Trophoblast cell (in vitro differentiated cells and primary cell): Measurements from ENCODE around the gene TWF2.

Experiments used
- DNase-seq, 2 donors: peaks; one replicate each; pipeline ENCODE4 v3.0.0-alpha.2; 2016
- H2AFZ ChIP-seq: 2 replicates; pipeline ENCODE4 v1.6.1; 2013; ENCODE audit warnings: low read length, moderate library complexity, mild to moderate bottlenecking; ENCODE audit not compliant: insufficient read depth, poor library complexity
- H2AK5ac ChIP-seq: 2 replicates; pipeline ENCODE4 v1.6.1; 2013; ENCODE audit warnings: mild to moderate bottlenecking, low read length
- H2BK120ac ChIP-seq: 2 replicates; pipeline ENCODE4 v1.6.1; 2013; ENCODE audit warnings: low read length, mild to moderate bottlenecking, moderate library complexity; ENCODE audit not compliant: insufficient read depth, poor library complexity
- H2BK12ac ChIP-seq: 2 replicates; pipeline ENCODE4 v1.6.1; 2013; ENCODE audit warnings: mild to moderate bottlenecking, low read length, moderate library complexity
- H2BK5ac ChIP-seq: 2 replicates; pipeline ENCODE4 v1.6.1; 2013; ENCODE audit warnings: low read length, low read depth, moderate library complexity, mild to moderate bottlenecking; ENCODE audit not compliant: poor library complexity
- H3K14ac ChIP-seq: 2 replicates; pipeline ENCODE4 v1.6.1; 2013; ENCODE audit warnings: mild to moderate bottlenecking, low read length
- H3K18ac ChIP-seq: 2 replicates; pipeline ENCODE4 v1.6.1; 2013; ENCODE audit warnings: mild to moderate bottlenecking, low read length
- H3K23ac ChIP-seq: 2 replicates; pipeline ENCODE4 v1.6.1; 2013; ENCODE audit warnings: low read length
- H3K27ac ChIP-seq: 2 replicates; pipeline ENCODE4 v1.5.1; 2013; ENCODE audit warnings: low read depth, mild to moderate bottlenecking, inconsistent platforms, low read length, moderate library complexity
- H3K27me3 ChIP-seq: 2 replicates; pipeline ENCODE4 v1.6.1; 2013; ENCODE audit warnings: inconsistent platforms, mild to moderate bottlenecking, low read length, moderate library complexity; ENCODE audit not compliant: insufficient read depth
- H3K36me3 ChIP-seq, 2 experiments: 1 replicate in 1 of 2; 2 replicates in 1 of 2; pipeline ENCODE4 v1.6.1; 2013; ENCODE audit warnings: low read length in 2 of 2, mild to moderate bottlenecking in 2 of 2, moderate library complexity in 1 of 2; ENCODE audit not compliant: insufficient read depth in 2 of 2, control insufficient read depth in 1 of 2
- H3K4ac ChIP-seq: 2 replicates; pipeline ENCODE4 v1.6.1; 2013; ENCODE audit warnings: low read depth, mild to moderate bottlenecking, low read length, moderate library complexity
- H3K4me1 ChIP-seq, 2 experiments: 1 replicate in 1 of 2; 2 replicates in 1 of 2; pipeline ENCODE4 v1.6.1; 2013; ENCODE audit warnings: low read length in 2 of 2, mild to moderate bottlenecking in 2 of 2, moderate library complexity in 1 of 2; ENCODE audit not compliant: insufficient read depth in 2 of 2, control insufficient read depth in 1 of 2
- H3K4me2 ChIP-seq: 2 replicates; pipeline ENCODE4 v1.6.1; 2013; ENCODE audit warnings: inconsistent platforms, mild to moderate bottlenecking, low read length, moderate library complexity
- H3K4me3 ChIP-seq: 2 replicates; pipeline ENCODE4 v1.5.1; 2013; ENCODE audit warnings: mild to moderate bottlenecking, low read depth, low read length, inconsistent platforms
- H3K79me1 ChIP-seq: one replicate; pipeline ENCODE4 v1.6.1; 2013; ENCODE audit warnings: low read length
- H3K79me2 ChIP-seq: 2 replicates; pipeline ENCODE4 v1.6.1; 2013; ENCODE audit warnings: low read length, mild to moderate bottlenecking; ENCODE audit not compliant: control insufficient read depth, insufficient read depth, poor library complexity
- H3K9ac ChIP-seq: 2 replicates; pipeline ENCODE4 v1.6.1; 2013; ENCODE audit warnings: mild to moderate bottlenecking, low read length
- H3K9me3 ChIP-seq: 2 replicates; pipeline ENCODE4 v1.6.1; 2013; ENCODE audit warnings: low read depth, mild to moderate bottlenecking, control low read depth, inconsistent platforms, low read length; ENCODE audit not compliant: insufficient read depth
- H4K12ac ChIP-seq: 2 replicates; pipeline ENCODE4 v1.6.1; 2013; ENCODE audit warnings: low read depth, mild to moderate bottlenecking, low read length, moderate library complexity
- H4K8ac ChIP-seq: 2 replicates; pipeline ENCODE4 v1.6.1; 2013; ENCODE audit warnings: low read depth, mild to moderate bottlenecking, low read length, moderate library complexity
- H4K91ac ChIP-seq: one replicate; pipeline ENCODE4 v1.6.1; 2013; ENCODE audit warnings: low read depth, mild to moderate bottlenecking, low read length, moderate library complexity
- WGBS: extraction: QIAGEN DNeasy Blood & Tissue Kit; methylation state at CpG from one replicate; pipeline ENCODE4 v1.1.7; 2013; ENCODE audit warnings: missing lambda C conversion rate; ENCODE audit not compliant: insufficient read length, insufficient coverage; ENCODE audit errors: extremely low coverage; 5-methylcytosine and 5-hydroxymethylcytosine counted together

Gene TWF2

DNA sequence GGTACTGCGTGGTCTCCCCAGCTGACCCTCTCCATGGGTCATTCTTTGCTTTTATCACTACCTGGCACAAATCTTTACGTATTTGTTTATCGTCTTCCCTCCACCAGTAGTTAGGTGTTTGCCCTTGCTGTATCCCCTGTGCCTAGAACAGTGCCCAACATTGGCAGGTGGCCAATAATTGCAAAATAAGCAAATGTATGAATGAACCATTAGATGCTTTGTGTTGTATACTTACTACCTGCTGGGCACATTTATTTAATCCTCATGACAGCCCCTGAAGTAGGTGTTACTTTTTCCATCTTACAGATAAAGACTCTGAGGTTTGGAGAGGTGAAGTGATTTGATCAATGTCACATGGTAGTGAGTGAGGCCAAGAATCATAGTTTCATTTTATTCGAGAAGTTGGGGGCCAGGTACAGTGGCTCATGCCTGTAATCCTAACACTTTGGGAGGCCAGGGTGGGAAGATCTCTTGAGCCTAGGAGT, 2.0 kb upstream of the TWF2 start:
- H3K4me1 ChIP-seq, result peaks cover 32 to 41% of the 10 kb centered on the region in 2 experiments
- H3K9ac ChIP-seq, result no peak overlapping the region
- H3K27me3 ChIP-seq, result no peaks in the 10 kb centered on the region
- H3K4me2 ChIP-seq, result no peak overlapping the region
- H3K9me3 ChIP-seq, result peaks cover 8% of the 10 kb centered on the region
- no peak overlapping the region for H3K27ac ChIP-seq
- H4K8ac ChIP-seq, result no peak overlapping the region
- no peak overlapping the region for H3K4me3 ChIP-seq
- no peak overlapping the region for H2AK5ac ChIP-seq
- no peaks in the 10 kb centered on the region for H3K36me3 ChIP-seq
- no peak overlapping the region for H4K12ac ChIP-seq
- H3K79me2 ChIP-seq, result peaks cover 7% of the 10 kb centered on the region
- no peak overlapping the region for H2AFZ ChIP-seq
- H2BK120ac ChIP-seq, result no peak overlapping the region
- no peak overlapping the region for H2BK12ac ChIP-seq
- no peak overlapping the region for H3K23ac ChIP-seq
- no peak overlapping the region for H3K14ac ChIP-seq
- no peak for DNase-seq
- H3K4ac ChIP-seq, result no peak overlapping the region
- H2BK5ac ChIP-seq, result no peak overlapping the region
- H4K91ac ChIP-seq, result no peak overlapping the region
- peaks cover 18% of the 10 kb centered on the region for H3K79me1 ChIP-seq
- WGBS, result no CpG with 5 or more reads among the region's 4 CpGs
- H3K18ac ChIP-seq, result no peak overlapping the region

DNA sequence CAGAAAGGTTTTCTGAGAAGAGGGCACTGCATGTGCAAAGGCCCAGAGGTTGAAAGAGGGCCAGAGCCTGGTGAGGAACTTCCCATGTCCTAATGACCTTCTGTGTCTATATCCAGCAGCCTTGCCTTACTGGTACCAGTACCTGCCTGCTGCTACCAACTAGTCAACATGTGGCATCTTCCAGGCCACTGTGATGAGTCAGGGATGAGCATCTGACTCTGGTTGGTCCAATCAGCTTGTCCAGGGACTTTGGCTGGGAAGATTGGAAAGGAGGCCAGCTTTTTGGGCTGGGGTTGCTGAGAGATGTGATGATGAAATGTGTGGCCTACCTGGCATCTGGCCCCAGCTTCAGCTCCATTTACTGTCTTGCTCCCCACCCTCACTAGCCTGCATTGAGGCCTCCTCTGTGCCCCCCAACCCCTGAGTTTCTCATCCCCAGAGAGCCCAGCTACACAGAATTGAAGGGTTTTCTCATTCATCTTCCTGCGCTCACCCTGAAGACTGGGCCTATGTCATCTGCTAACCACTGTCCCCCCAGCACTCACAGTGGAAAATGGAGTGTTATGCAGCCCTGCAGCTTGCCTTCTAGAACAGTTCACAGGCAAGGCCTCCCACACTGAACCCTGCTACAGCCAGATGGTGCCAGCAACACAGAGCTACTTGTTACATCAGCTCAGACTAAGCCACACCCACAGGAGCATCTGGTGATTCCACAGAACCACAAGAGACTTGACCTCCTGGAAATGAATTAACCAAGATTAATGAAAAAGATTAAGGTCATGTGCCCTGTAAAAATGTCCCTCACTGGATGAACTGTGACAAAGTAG, 1.3 kb upstream of the TWF2 start:
- no peak overlapping the region for H3K4me2 ChIP-seq
- no peak overlapping the region for H3K18ac ChIP-seq
- peaks cover 7% of the 10 kb centered on the region for H3K79me2 ChIP-seq
- no peak overlapping the region for H3K23ac ChIP-seq
- H3K79me1 ChIP-seq, result peaks cover 13% of the 10 kb centered on the region
- H4K8ac ChIP-seq, result no peak overlapping the region
- H2BK5ac ChIP-seq, result no peak overlapping the region
- H2BK12ac ChIP-seq, result no peak overlapping the region
- no peak overlapping the region for H3K4ac ChIP-seq
- H2BK120ac ChIP-seq, result peak overlapping the region; percentile 7
- DNase-seq, result peak; percentile 60 to 70
- H3K9ac ChIP-seq, result no peak overlapping the region
- no peak overlapping the region for H2AFZ ChIP-seq
- H4K91ac ChIP-seq, result peak overlapping the region; percentile 15
- H3K4me1 ChIP-seq, result peaks cover 27 to 35% of the 10 kb centered on the region in 2 experiments
- no peak overlapping the region for H3K4me3 ChIP-seq
- H2AK5ac ChIP-seq, result no peak overlapping the region
- WGBS, result no CpG with 5 or more reads among the region's 1 CpG
- H3K27me3 ChIP-seq, result no peaks in the 10 kb centered on the region
- H3K36me3 ChIP-seq, result peaks cover 0 to under 1% of the 10 kb centered on the region in 2 experiments
- H3K9me3 ChIP-seq, result peaks cover 8% of the 10 kb centered on the region
- no peak overlapping the region for H3K27ac ChIP-seq
- H3K14ac ChIP-seq, result no peak overlapping the region
- H4K12ac ChIP-seq, result no peak overlapping the region

DNA sequence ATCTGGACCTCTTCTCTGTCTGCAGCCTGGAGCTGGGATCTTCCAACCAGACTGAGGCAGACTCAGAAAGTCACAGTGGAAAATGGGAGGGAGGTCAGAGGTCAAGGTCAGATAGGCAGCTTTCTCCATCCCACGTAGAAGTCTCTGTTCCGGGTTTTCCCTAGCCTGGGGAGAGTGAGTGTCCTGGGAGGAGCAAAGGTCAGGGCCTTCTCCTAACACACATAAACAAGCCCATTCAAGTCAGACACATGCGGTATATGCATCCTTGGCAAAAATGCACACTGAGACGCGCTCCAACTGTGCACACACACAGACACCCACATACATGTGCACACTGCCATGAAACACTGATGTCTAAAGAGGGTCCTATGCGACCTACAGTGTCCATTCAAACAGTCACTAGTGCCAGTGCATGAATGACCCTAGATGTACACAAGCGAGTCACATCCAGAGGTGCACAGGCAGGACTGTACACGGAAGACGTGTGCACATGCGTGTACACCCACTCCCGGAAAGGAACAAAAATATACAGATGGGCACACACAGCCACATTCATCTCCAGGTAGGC, 681 bp downstream of the TWF2 start:
- Histone ChIP-seq H3K79me2 (peaks cover 7% of the 10 kb centered on the region), H3K9ac (peak overlapping the region; percentile 54), H2AFZ (no peak overlapping the region)

DNA sequence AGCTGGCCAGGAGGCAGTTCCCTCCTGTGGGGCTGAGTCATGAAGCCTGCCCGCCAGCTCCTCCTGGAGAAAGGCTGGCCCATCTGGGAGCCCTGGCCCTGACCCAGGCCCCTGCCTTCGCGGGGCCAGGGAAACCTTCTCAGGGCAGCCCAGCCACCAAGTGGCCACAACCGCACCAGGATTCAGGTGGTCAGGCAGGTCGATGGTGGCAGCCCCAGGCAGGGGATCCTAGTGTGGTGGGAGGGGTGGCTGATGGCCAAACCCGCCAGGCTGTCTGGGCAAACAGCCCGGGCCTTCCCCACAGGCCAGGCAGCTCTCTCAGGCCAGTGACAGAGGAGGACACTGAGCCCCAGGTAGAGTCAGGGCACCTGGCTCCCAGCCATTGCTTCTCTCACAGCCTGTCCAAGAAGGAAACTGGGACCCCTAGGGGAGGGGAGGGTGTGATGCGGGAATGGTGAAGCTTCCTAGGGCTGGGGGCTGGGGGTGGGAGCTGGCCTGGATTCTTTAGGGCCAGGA, 1.2 kb downstream of the TWF2 start:
- no peak overlapping the region for H2BK120ac ChIP-seq
- peak; percentile 49 for DNase-seq
- no peak overlapping the region for H3K23ac ChIP-seq
- H3K4me1 ChIP-seq, result peaks cover 14 to 21% of the 10 kb centered on the region in 2 experiments
- H3K9ac ChIP-seq, result no peak overlapping the region
- H2AK5ac ChIP-seq, result peak overlapping the region; percentile 45
- WGBS, result no CpG with 5 or more reads among the region's 8 CpGs
- peak overlapping the region; percentile 5 for H2BK5ac ChIP-seq
- no peak overlapping the region for H3K4me3 ChIP-seq
- peak overlapping the region; percentile 16 for H3K27ac ChIP-seq
- no peak overlapping the region for H2AFZ ChIP-seq
- H3K18ac ChIP-seq, result peak overlapping the region; percentile 37
- peaks cover 4% of the 10 kb centered on the region for H3K9me3 ChIP-seq
- H4K8ac ChIP-seq, result peak overlapping the region; percentile 39
- H4K91ac ChIP-seq, result peak overlapping the region; percentile 4
- no peak overlapping the region for H3K14ac ChIP-seq
- H4K12ac ChIP-seq, result no peak overlapping the region
- peak overlapping the region; percentile 42 for H3K4ac ChIP-seq
- no peak overlapping the region for H2BK12ac ChIP-seq
- peaks cover 12% of the 10 kb centered on the region for H3K79me1 ChIP-seq
- H3K4me2 ChIP-seq, result peak overlapping the region; percentile 94
- H3K36me3 ChIP-seq, result peaks cover 14 to 18% of the 10 kb centered on the region in 2 experiments
- H3K27me3 ChIP-seq, result no peaks in the 10 kb centered on the region
- peaks cover 7% of the 10 kb centered on the region for H3K79me2 ChIP-seq

More for the DNA sequence above, 681 bp downstream of the TWF2 start:
- no peaks in the 10 kb centered on the region for H3K27me3 ChIP-seq
- H3K36me3 ChIP-seq, result peaks cover 14 to 16% of the 10 kb centered on the region in 2 experiments
- H2BK120ac ChIP-seq, result no peak overlapping the region
- peak overlapping the region; percentile 94 for H3K4me2 ChIP-seq
- no peak for DNase-seq
- no peak overlapping the region for H4K91ac ChIP-seq
- H3K4ac ChIP-seq, result no peak overlapping the region
- no peak overlapping the region for H3K18ac ChIP-seq
- H2BK5ac ChIP-seq, result no peak overlapping the region
- H3K4me3 ChIP-seq, result peak overlapping the region; percentile 97
- H3K14ac ChIP-seq, result peak overlapping the region; percentile 14
- H3K4me1 ChIP-seq, result peaks cover 14 to 21% of the 10 kb centered on the region in 2 experiments
- H2AK5ac ChIP-seq, result no peak overlapping the region
- H2BK12ac ChIP-seq, result no peak overlapping the region
- WGBS, result no CpG with 5 or more reads among the region's 11 CpGs
- H3K23ac ChIP-seq, result no peak overlapping the region
- peaks cover 12% of the 10 kb centered on the region for H3K79me1 ChIP-seq
- H4K8ac ChIP-seq, result no peak overlapping the region
- H3K9me3 ChIP-seq, result peaks cover 4% of the 10 kb centered on the region
- no peak overlapping the region for H3K27ac ChIP-seq
- H4K12ac ChIP-seq, result no peak overlapping the region
